ENCODE results near the gene MOGAT3.

MOGAT3 gene

GRCh38 chr7:101162551-101163278, 38.1 kb downstream of the MOGAT3 start:
- peak overlapping the region; percentile 85 for H3K4me3 ChIP-seq (ENCODE audit: low read length)
- H3K4me1 ChIP-seq (ENCODE audit: control insufficient read depth, low read length) = peaks cover 52% of the 10 kb centered on the region
- peak overlapping the region; percentile 78 for H3K27ac ChIP-seq (ENCODE audit: low read depth, low read length)
- no peaks in the 10 kb centered on the region for H3K9me3 ChIP-seq (ENCODE audit: control insufficient read depth, insufficient read depth, low read length)
- TF ChIP-seq, protein P1, sequence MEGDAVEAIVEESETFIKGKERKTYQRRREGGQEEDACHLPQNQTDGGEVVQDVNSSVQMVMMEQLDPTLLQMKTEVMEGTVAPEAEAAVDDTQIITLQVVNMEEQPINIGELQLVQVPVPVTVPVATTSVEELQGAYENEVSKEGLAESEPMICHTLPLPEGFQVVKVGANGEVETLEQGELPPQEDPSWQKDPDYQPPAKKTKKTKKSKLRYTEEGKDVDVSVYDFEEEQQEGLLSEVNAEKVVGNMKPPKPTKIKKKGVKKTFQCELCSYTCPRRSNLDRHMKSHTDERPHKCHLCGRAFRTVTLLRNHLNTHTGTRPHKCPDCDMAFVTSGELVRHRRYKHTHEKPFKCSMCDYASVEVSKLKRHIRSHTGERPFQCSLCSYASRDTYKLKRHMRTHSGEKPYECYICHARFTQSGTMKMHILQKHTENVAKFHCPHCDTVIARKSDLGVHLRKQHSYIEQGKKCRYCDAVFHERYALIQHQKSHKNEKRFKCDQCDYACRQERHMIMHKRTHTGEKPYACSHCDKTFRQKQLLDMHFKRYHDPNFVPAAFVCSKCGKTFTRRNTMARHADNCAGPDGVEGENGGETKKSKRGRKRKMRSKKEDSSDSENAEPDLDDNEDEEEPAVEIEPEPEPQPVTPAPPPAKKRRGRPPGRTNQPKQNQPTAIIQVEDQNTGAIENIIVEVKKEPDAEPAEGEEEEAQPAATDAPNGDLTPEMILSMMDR (IDR thresholded peaks at IDR 0.05; ENCODE audit: low read depth, low read length, poor library complexity, severe bottlenecking) = no peak
- no peak for TF ChIP-seq EZH2phosphoT487 (IDR thresholded peaks at IDR 0.05; ENCODE audit: borderline replicate concordance, low read length)
- no peaks in the 10 kb centered on the region for H3K9me2 ChIP-seq (replicated peaks; ENCODE audit: control insufficient read depth, low read length)
- peaks cover 23% of the 10 kb centered on the region for H3F3A ChIP-seq (ENCODE audit: control insufficient read depth, insufficient read depth)
- H3K36me3 ChIP-seq (ENCODE audit: control insufficient read depth, low read length) = peaks cover 27% of the 10 kb centered on the region
- H3K4me2 ChIP-seq (ENCODE audit: low read length) = peak overlapping the region; percentile 72
- peaks cover 18% of the 10 kb centered on the region for H3K27me3 ChIP-seq (ENCODE audit: control insufficient read depth, low read length)
- H4K20me1 ChIP-seq (ENCODE audit: control insufficient read depth, insufficient read depth, low read depth, low read length) = peaks cover 26% of the 10 kb centered on the region
- peaks cover 12% of the 10 kb centered on the region for H3K79me2 ChIP-seq (ENCODE audit: control insufficient read depth, low read length)

- peaks cover 27% of the 10 kb centered on the region for H3F3A ChIP-seq (ENCODE audit: control insufficient read depth, insufficient read depth)
- peak overlapping the region; percentile 72 for H3K4me2 ChIP-seq (ENCODE audit: low read length)
- H3K79me2 ChIP-seq (ENCODE audit: control insufficient read depth, low read length) = peaks cover 12% of the 10 kb centered on the region
- H3K27ac ChIP-seq (ENCODE audit: low read depth, low read length) = peak overlapping the region; percentile 78
- no peaks in the 10 kb centered on the region for H3K9me2 ChIP-seq (replicated peaks; ENCODE audit: control insufficient read depth, low read length)
- H3K36me3 ChIP-seq (ENCODE audit: control insufficient read depth, low read length) = peaks cover 36% of the 10 kb centered on the region
- no peaks in the 10 kb centered on the region for H3K9me3 ChIP-seq (ENCODE audit: control insufficient read depth, insufficient read depth, low read length)
- H3K4me3 ChIP-seq (ENCODE audit: low read length) = peak overlapping the region; percentile 85
- H4K20me1 ChIP-seq (ENCODE audit: control insufficient read depth, insufficient read depth, low read depth, low read length) = peaks cover 18% of the 10 kb centered on the region
- peaks cover 43% of the 10 kb centered on the region for H3K4me1 ChIP-seq (ENCODE audit: control insufficient read depth, low read length)
- TF ChIP-seq, protein P1 (IDR thresholded peaks at IDR 0.05; ENCODE audit: low read depth, low read length, poor library complexity, severe bottlenecking) = no peak
- no peak for TF ChIP-seq EZH2phosphoT487 (IDR thresholded peaks at IDR 0.05; ENCODE audit: borderline replicate concordance, low read length)
- peaks cover 9% of the 10 kb centered on the region for H3K27me3 ChIP-seq (ENCODE audit: control insufficient read depth, low read length)
These were observed 39.0 kb downstream of the MOGAT3 start for GRCh38 chr7:101161692-101162471.

- peaks cover under 1% of the 10 kb centered on the region; the same call in 1 of the 2 replicates for H3K27me3 ChIP-seq (ENCODE audit: control insufficient read depth, low read length)
- peaks cover 15% of the 10 kb centered on the region for H4K20me1 ChIP-seq (ENCODE audit: control insufficient read depth, insufficient read depth, low read depth, low read length)
- H3K79me2 ChIP-seq (ENCODE audit: control insufficient read depth, low read length) = peaks cover 16% of the 10 kb centered on the region
- peaks cover 42% of the 10 kb centered on the region for H3K4me1 ChIP-seq (ENCODE audit: control insufficient read depth, low read length)
- H3K4me2 ChIP-seq (ENCODE audit: low read length) = no peak overlapping the region
- peaks cover 35% of the 10 kb centered on the region for H3F3A ChIP-seq (ENCODE audit: control insufficient read depth, insufficient read depth)
- H3K27ac ChIP-seq (ENCODE audit: low read depth, low read length) = no peak overlapping the region
- H3K4me3 ChIP-seq (ENCODE audit: low read length) = no peak overlapping the region
- no peaks in the 10 kb centered on the region for H3K9me3 ChIP-seq (ENCODE audit: control insufficient read depth, insufficient read depth, low read length)
- peaks cover 42% of the 10 kb centered on the region for H3K36me3 ChIP-seq (ENCODE audit: control insufficient read depth, low read length)
- no peak for TF ChIP-seq EZH2phosphoT487 (IDR thresholded peaks at IDR 0.05; ENCODE audit: borderline replicate concordance, low read length)
- TF ChIP-seq, protein P1 (IDR thresholded peaks at IDR 0.05; ENCODE audit: low read depth, low read length, poor library complexity, severe bottlenecking) = no peak
- no peaks in the 10 kb centered on the region for H3K9me2 ChIP-seq (replicated peaks; ENCODE audit: control insufficient read depth, low read length)
These were observed 39.9 kb downstream of the MOGAT3 start for GRCh38 chr7:101160910-101161309.

Data from DOHH2 (cell line).